HG03354 (cell line): ENCODE measurements around the gene CD83.

Experiments
- ATAC-seq: cut with Tn5 transposase; IDR thresholded peaks from one replicate; pipeline ENCODE4 v1.9.1; 2021; ENCODE audit warnings: mild to moderate bottlenecking; ENCODE audit not compliant: unreplicated experiment, poor library complexity, severe bottlenecking

CD83 gene

DNA sequence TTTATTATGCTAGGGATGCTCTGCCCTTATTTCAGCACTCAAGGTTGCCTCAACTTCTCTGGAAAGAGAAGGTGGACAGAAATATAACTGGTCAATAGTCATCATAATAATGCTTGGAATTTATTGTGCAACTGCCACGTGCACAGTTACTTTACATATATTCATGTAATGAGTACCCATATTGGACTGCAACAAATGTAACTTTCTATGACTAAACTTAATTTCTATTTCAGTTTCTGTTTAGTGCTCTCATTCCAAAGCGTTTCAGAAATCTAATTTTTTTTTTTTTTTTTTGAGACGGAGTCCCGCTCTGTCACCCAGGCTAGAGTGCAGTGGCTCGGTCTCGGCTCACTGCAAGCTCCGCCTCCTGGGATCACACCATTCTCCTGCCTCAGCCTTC is 28.3 kb upstream of the CD83 start:
- peak; percentile 52 for ATAC-seq

DNA sequence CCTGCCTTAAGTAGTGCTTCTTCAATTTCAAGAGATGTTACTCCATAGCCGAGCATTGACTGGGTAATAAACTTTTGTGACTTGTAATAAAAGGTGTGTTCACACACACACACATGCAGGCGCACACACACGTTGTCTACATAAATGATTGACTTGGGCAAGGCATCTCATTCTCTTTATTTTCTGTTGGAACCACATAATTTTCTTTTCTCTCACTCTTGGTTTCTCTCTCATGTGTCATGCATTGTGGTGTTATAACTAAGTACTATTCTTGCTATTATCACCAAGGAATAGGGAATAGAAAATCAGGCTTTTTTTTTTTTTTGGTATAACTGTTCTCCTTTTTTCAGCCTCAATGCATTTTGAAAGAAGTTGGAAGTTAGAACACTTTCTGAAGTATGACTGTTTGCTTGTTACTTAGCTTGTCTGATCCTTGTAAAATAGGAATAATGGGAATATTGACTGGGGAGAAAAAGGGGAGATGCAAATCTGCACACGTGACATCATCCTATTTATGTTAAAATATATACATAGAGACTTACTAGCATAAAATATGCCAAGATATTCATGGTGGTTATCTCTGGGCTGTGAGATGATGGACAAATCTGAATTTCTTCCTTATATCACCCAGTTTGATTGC is 26.1 kb upstream of the CD83 start:
- ATAC-seq: peak; percentile 28

DNA sequence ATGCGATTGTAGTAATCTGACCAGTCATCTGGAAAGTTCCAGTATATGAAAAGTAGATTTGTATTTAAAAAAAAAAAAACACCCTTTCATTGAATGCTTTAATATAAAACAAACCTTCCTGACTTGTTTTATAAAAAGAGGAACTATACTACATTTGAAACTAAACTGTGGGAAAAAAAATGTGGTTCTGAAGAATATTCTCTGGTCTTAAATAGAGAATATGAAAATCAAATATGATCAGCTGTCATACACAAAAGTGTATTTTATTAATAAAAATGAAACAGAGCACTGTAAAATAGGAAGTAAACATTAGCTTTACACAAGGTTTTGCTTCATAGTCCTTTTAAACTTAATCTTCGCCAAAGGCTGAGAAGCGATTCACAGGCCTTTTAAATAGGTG is 25.3 kb upstream of the CD83 start:
- no peak for ATAC-seq

DNA sequence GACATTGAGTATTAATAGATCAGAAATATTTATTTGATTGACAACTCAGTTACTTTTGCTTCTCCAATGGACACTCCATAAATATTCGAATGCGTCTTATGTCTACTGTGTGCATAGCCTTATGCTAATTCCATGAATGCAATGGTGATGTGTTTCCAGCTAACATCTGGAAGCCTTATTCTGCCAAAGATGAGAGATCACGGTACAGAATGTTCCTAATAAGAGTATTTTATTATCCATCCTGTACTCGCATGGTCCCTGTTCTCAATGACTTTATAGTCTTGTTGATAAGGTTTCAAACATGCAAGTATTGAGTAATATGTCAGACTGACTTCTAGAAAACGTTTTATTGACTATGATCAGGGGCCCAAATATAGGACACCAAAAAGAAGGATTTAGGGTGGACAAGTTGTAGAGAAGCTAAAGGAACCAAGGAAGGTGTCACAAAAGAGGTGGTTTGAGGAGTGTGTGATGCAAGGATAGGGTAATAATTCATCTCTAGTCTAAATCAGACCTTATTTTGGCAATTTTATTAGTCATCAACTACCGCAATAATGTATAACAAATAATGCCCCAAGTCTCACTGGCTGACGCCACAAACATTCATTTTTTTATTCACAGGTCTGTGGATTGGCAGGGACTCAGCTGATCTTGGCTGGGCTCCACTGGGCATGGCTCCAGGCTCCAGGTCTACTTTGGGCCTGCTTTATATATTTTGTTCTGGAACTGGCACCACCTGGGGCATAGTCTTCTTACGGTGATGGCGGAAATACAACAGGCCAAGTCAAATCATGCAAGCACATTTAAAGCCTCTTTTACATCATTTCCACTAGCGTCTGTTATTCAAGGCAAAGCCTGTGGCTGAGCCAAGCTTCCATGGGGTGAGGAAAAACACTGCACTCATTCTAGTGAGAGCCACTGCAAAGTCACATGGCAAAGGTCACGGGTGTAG is 24.5 kb upstream of the CD83 start:
- no peak for ATAC-seq

GRCh38 chr6:14094721-14095120 is 22.9 kb upstream of the CD83 start:
- no peak for ATAC-seq

DNA sequence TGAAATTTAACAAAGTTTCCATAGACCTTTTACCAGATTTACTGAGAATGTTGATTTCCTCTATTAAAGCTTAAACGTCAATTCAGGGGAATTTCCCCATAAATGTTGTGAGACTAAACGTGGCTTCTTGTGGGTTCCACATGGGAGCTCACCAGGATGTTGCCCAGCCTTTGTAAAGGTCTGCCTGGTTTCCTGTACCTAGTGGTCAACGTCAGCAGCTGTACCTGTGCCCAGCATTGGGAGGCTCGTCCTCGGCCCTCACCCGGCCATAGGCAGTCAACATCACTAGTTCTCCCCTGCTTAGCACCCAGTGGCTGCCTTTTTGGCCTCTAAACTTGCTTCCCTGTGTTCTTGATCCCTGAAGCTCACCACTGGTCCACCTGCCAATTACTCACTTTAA is 22.1 kb upstream of the CD83 start:
- peak; percentile 61 for ATAC-seq

DNA sequence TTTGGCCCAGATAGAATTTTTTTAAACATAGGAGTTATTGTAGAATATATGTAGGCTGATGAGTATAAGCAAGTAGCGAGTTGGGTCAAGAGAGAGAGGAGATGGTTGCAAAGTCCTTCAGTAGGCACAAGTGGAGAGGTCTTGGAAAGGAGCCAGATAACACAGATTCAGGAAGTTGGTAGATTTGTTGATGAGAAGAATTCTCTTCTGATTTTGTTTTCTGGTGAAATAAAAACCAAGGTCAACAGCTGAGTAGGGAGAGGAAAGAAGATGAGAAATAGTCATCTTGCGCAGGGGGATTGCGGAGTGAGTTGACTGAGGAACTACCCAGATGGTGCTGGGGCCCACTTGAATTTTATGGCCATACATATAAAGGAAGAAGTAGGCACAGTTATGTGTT is 17.4 kb upstream of the CD83 start:
- ATAC-seq: no peak

GRCh38 chr6:14100966-14101365 is 16.6 kb upstream of the CD83 start:
- ATAC-seq: no peak

DNA sequence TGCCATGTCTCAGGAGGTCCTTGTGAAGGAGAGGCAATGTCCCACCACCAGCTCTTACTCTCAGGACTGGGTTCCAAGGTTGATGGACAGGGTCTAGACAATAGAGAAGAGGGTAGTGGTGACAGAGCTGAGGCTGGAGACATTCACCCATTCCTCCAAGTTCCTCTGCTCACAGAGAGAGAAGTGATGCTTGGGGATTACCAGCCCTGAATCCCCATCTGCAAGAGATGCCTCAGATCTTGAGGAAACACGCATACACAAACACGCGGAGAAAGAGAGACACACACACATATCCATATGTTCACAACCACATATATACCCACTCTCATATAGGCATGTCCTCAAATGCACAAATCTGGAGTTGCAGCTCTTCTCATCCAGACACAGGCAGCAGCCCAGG is 15.2 kb upstream of the CD83 start:
- no peak for ATAC-seq

DNA sequence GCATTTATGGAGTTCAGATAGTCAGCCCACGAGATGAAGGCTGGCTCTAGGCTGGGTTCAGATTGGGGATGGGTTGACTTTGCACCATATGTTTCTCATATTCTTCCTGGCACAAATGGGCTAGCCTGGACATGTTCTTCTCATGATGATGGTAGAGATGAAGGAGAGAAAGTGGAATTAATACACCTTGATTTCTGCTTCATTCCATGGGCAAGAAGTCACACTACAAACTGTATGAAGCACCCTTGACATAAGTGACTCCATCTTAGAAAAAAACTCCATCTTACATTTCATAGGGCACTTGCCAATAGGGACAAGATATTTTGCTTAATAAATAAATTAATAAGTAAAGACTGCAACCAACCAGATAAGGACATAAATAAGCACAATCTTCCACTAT is 12.0 kb upstream of the CD83 start:
- ATAC-seq: no peak

- no peak for ATAC-seq
Observed at GRCh38 chr6:14107000-14107399, 10.6 kb upstream of the CD83 start.

DNA sequence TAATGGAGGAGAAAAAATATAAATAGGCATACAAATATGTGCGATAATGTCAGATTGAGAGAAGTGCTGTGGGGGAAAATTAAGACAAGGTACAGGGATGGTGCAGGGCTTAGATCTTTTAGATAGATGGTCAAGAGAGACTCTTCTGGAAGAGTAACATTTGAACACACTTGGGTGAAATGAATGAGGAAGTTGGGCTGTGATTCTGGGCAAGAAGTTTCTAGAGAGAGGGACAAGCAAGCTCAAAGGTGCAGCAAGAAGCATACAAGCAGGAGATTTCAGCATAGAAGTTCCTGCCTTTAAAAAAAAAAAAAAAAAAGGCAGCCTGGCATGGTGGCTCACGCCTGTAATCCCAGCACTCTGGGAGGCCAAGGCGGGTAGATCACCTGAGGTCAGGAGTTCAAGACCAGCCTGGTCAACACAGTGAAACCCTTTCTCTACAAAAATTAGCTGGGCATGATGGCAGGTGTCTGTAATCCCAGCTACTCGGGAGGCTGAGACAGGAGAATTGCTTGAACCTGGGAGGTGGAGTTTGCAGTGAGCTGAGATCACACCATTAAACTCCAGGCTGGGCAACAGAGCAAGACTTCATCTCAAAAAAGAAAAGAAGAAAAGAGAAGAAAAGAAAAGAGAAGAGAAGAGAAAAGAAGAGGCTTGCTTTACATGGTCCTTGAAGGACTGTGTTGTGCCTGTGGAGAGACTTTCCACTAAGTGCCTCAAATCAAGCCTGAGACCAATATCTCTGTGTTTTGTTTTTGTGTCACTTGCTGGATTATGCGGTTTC is 9.7 kb upstream of the CD83 start:
- ATAC-seq: no peak

DNA sequence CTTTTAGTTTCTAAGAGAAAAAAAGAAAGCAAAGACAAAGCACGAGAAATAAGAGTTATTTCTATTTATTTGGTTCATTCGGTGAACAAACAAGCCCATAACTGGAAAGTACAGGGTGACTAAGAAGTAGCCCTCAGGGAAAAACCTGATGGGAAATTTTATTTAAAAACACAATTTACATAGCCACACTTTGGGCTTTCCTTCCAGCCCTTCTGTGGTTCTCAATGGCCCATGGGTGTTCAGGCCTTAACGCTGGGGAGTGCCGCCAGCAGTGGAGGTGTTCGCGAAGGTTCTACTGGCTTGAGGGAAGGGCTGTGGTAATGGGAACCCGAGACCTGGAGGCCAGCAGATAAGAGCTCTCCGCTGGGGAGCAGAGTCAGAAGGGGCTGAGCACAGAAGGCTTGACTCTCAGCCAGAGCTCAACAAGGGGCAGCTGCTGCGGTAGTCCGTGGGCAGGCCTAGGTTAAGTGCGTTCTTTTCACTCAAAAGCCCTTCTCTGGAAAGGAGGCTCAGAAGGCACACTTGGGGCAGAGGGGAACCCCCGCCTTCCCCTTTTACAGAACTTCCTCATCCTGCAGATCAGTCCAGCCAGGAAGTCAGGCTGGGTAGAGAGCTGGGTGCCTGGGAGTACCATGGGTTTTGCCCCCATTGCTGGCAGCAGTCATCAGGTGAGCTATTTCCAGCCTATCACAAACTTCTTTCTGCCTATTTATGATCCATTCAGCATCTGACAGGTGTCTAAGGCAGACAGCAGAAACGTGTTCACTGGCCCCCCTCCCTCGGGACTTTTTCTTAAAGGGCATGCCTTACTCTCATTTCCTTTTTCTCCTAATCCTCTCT is 8.8 kb upstream of the CD83 start:
- peak; percentile 74 for ATAC-seq

DNA sequence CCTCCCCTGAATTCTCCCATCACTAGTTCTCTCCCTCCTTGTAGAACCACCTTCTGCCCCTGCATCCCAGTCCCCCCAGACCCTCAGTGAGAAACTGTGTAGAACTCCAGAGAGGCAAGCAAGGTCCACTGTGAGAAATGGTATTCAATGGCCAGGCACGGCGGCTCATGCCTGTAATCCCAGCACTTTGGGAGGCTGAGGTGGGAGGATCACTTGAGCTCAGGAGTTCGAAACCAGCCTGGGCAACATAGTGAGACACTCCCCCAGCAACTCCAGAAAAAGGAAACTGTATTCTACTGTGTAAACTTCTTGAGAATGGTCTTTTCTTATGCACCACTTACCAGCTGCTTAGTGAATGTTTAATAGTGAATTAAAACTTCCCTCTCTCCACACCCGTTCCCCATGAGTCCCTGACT is 8.2 kb upstream of the CD83 start:
- ATAC-seq: peak; percentile 15

DNA sequence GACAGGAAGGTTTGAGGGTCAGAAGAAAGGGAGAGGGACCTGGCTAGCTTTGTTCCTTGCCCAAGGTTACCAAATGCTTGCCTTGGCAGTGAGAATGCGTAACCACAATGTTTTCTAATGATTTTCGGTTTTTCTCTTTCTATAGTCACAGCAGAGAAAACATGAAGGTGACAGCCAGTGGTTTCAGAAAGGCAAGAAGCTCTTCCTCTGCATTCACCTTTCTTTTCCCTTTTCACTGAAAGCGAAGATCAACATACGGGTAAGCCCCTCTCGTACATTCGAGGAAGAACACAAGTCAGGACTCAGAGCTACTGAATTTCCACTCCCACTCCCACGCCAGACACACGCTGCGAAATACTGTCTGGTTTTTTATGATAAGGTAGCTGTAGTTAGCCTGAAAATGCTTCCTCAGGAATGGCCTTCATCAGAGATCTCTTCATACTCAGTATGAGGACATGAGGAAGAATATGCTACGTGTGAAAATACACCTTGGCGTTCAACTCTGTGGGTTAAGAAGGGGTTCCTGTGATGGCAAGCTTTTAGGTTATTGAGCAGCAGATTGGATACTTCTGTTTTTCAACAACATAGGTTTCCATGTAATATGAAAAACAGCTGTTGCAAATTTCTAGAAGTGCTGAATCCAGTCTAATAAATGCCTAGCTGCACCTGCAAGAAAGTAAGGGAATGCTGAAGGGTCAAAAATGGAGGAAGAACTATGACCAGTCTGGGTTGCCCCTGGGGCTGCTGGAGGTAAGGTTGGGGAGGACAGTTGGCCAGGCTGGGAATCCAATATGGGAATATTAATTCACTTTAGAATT is 7.4 kb upstream of the CD83 start:
- peak; percentile 57 for ATAC-seq

DNA sequence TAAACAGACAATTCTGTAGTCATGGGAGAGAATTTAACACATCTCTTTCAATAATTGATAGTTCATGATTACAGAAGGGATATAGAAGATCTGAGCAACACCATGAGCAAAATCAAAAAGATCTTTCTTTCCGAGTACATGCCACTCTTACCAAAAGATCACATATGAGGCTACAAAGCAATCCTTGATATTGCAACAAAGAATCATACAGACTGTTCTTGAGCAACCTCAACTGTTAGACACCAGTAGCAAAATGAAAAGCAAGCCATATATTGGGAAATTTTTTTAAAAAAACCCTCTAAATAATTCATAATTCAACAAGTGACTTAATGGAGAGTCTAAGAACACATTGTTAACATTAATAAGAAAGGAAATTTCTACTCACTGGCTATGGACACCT is 3.6 kb upstream of the CD83 start:
- no peak for ATAC-seq

GRCh38 chr6:14118091-14118439 is 493 bp downstream of the CD83 start:
- peak; percentile 2 for ATAC-seq

GRCh38 chr6:14118446-14118845 is 874 bp downstream of the CD83 start:
- no peak for ATAC-seq

- ATAC-seq: no peak
Observed at GRCh38 chr6:14119784-14120183, 2.2 kb downstream of the CD83 start.
